Limb (tissue), 2 donors: ENCODE results near the gene LSP1.

Source experiments
- DNase-seq, 2 donors: peaks; one replicate each; pipeline ENCODE4 v3.0.0-alpha.2; 2016; ENCODE audit errors: extremely low spot score in 2 of 2

LSP1 gene

DNA sequence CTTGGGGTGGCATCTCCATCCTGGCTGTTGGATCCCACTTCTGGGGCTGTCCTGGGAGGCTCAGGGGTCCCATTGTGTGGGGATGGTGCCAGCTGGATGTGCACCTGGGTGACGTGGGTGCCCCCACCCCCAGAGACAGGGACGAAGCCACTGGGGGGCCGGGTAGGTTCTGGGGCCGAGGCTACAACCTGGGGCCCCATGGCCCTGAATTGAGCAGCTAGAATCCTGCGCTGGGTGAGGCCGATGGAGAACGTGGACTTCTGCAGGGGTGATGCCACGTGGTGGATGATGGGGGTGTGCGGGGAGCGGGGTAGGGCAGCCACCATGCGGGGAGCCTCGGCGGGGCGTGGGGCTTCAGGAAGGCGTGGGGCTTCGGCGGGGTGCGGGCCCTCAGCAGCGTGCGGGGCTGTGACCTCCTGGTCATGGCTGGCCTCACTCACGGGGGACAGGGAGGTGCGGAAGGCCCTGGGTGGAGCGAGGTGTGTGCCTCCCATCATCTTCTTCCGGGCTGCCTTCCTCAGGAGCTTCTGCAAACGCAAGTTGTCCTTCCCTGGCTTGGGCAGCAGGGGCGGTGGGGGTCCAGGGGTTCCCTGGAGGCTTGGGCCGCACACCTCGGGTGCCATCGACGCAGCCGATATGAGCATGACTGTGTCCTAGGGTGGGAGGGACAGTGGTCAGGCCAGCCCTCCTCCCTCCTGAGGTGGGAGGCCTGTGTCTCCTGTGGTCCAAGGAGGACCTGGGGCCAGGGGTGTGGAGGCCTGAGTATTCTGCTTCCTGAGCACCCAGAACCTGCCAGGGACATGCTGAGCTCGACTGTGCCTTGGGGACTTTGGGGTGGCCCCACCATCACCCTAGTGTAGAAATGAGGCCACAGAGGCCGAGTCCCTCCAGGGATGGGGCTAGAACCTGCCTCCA lies 37.3 kb downstream of the LSP1 start:
- DNase-seq, result peak in 1 of 2 donors; percentile 27

GRCh38 chr11:1890856-1891830 lies 38.3 kb downstream of the LSP1 start:
- DNase-seq, result peak in 1 of 2 donors; percentile 43

DNA sequence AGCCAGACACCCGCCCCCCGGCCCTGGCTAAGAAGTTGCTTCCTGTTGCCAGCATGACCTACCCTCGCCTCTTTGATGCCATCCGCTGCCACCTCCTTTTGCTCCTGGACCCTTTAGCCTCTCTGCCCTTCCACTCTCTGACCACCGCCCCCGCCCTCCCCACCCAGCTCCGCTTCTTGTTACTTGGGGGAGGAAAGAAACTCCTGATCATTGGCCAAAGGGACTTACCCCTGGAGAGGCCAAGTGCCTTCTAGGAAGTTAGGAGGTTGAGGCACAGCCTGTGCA lies 38.9 kb downstream of the LSP1 start, which contains the start of gene PRR33:
TSS of gene PRR33 (minus strand) at position 65 of the 285 bp plus-strand sequence. CDS start 1,311 bp downstream, outside the sequence.
- no peak for DNase-seq

- no peak for DNase-seq
Observed at GRCh38 chr11:1892116-1892515, 39.2 kb downstream of the LSP1 start.

DNA sequence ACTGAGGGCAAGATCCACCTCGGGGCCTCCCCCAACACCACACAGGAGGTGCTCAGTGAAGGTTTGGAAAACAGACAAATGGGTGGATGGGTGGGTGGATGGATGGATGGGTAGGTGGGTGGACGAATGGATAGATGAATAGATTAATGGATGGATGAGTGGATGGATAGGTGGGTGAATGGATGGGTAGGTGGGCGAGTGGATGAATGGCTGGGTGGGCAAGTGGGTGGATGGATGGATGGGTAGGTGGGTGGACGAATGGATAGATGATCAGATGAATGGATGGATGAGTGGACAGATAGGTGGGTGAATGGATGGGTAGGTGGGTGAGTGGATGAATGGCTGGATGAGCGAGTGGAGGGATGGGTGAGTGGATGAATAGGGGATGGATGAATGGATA lies 39.7 kb downstream of the LSP1 start:
- no peak for DNase-seq

- no peak for DNase-seq
Observed at GRCh38 chr11:1893581-1894359, 40.9 kb downstream of the LSP1 start.

DNA sequence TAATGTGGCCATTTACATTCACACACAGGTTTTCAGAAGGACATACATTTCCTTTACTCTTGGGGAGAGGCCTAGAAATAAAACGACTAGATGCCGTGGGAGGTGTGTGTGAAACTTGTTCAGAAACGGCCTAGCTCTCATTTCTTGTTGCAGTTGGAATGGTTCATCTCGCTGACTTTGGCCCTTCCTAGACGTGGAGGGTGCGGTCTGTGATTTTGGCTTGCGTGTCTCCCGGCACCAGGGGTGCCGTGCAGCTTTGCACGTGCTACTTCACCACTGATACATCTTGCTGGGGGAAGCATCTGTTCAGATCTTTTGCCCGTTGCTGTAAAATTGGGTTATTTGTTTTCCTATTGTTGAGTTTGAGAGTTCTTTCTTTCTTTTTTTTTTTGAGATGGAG lies 41.9 kb downstream of the LSP1 start:
- no peak for DNase-seq

GRCh38 chr11:1896468-1896867 lies 43.6 kb downstream of the LSP1 start:
- no peak for DNase-seq

GRCh38 chr11:1896923-1897322 lies 44.0 kb downstream of the LSP1 start:
- DNase-seq, result no peak

GRCh38 chr11:1899090-1899489 lies 46.2 kb downstream of the LSP1 start:
- no peak for DNase-seq

DNA sequence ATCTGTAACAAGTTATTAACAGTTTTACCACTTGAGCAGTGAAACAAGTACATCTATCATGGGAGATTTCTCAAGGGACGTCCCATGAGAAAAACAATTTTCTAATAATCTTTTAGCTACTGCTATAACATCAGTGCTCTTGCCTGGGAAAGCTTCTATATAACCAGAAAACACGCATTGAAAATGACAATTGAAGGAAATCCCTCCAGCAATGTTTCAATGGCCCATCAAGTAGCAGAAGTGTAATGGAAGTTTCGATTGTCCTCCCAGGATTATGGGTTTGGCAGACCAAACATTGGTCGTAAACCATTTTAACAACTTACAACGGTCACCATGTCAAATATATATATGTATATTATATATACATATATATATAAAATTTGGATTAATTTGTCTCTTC lies 46.8 kb downstream of the LSP1 start:
- no peak for DNase-seq

DNA sequence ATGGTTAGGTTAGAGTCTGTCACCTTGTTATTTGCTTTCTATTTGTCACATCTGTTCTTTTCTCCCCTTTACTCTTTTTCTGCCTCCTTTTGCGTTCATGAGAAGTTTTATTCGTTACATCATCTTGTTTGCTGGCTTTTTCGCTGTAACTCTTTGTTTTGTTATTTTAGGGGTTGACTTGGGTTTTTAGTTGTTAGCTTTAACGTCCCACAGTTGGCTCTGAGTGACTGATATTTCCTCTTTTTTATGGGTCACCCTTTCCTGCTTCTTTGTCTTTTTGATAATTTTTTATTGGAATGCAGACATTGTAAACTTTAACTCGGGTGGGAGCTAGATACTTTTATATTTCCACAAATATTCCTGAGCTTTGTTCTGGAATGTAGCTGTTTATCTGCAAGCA lies 53.3 kb downstream of the LSP1 start:
- DNase-seq, result no peak

- peak in 1 of 2 donors; percentile 32 for DNase-seq
Observed at GRCh38 chr11:1906611-1907423, 53.9 kb downstream of the LSP1 start.

- peak; percentile 63 to 93 for DNase-seq
Observed at GRCh38 chr11:1908618-1909017, 55.7 kb downstream of the LSP1 start.

GRCh38 chr11:1909524-1909923 lies 56.6 kb downstream of the LSP1 start:
- no peak for DNase-seq

- no peak for DNase-seq
Observed at GRCh38 chr11:1912289-1912878, 59.5 kb downstream of the LSP1 start.

DNA sequence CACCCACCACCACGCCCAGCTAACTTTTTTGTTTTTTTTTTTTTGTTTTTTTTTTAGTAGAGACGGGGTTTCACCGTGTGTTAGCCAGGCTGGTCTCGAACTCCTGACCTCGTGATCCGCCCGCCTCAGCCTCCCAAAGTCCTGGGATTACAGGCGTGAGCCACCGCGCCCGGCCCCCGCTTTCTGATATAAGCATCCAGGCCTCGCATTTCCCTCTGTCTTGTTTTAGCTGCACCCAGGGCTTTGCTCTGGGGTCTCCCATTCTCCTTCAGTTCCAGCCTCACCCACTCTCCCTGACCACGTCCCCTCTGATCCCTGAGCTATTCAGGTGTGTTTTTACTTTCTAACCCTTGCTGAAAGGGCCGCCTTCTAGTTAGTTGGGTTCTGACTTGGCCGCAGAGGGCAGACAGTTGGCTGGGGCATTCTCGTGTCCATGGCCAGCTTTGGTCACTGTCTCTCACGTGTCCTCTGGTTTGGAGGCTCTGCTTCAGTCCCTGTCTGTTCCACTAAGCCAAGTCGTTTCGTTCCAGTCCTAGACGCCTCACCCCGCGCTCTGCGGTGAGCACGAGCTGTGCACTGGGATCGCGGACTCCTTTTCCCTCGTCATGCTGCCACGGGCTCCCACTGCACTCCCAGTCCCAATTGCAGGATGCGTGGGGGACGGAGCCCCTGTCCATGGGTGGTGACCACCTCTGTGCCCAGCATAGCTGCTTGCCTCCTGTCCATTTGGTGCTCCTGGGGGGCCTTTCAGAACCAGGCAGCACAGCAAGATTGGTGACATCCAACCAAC lies 60.6 kb downstream of the LSP1 start:
- DNase-seq, result no peak

DNA sequence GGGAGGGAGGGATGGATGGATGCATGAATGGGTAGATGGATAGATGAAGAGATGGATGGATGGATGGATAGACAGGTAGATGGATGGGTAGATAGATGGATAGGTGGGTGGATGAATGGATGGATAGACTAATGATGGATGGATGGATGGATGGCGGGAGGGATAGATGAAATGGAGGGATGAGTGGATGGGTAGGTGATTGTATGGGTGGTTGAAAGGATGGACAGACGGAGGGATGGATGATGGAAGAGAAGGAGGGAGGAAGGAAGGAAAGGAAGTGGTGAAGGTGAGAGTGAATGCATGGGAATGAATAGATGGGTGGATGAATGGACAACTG lies 62.9 kb downstream of the LSP1 start:
- DNase-seq, result no peak

DNA sequence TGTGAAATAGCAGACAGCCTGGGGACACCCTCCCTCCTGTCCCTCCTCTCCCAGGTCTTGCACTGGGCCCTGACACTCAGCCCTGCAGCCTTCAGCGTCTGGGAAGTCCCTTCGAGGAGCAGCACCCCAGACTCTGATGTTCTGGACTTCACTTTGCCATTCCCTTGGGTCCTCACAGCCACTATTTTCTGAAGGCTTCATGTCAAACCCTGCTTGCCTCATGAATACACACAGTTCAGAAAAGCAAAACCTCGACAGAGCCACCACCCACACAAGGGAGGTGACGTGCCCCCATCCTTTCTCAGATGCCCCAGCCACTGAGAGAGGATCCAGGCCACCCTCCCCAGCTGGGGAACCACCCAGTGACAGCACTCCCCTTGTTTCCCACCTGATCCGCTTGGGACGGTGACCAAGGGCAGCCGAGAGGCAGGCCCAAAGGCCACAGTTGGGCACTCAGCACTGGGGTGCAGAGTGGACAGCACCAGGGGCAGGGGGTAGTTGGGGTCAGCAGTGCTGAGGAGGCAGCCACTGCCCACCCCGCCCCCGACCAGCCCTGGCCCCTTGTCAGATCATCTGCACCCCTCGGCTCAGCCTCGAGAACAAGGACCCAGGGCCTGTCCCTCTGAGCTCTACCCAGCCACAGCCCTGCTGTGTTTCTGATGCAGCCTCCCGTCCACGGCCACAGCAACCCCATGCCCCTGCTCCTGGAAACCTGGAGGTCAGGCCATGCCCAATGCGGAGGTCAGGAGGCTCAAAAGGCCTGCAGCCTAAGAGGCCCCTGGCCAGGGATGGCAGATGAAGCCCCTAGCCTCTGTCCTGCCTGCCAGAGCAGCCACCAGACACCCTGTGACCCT lies 63.5 kb downstream of the LSP1 start:
- no peak for DNase-seq
